Stimulated activated CD4-positive, alpha-beta T cell treated with anti-CD3 and anti-CD28 coated beads, TNF-alpha, amount 100 ng/mL, for 24 hours (primary cell): ENCODE data around the gene DDX28.
"Not testable (repeated sequence)": the region's sequence is repeated elsewhere in the genome, so short reads cannot be mapped to it uniquely, and the experiment has no call there.

Experiments
- DNase-seq, 3 experiments: peaks; one replicate each; pipeline ENCODE4 v3.0.0-alpha.2; 2020; ENCODE audit warnings: low read depth in 3 of 3

Gene DDX28

GRCh38 chr16:68037841-68038597 is 15.0 kb upstream of the DDX28 start:
- DNase-seq = no peak

DNA sequence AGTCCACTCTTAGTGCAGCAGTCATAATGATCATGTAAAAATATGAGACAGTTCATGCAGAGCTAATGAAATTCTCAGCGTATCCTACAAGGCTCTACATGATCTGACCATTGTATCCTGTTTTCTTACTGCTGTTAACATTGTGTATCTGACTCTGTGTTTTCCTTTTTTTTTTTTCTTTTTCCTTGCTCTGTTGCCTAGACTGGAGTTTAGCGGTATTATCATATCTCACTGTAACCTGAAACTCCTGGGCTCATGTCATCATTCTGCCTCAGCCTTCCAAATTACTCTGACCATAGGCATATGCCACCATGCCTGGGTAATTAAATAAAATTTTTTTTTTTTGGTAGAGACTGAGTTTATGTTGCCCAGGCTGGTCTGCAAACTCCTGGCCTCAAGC is 12.2 kb upstream of the DDX28 start:
- no peak for DNase-seq

DNA sequence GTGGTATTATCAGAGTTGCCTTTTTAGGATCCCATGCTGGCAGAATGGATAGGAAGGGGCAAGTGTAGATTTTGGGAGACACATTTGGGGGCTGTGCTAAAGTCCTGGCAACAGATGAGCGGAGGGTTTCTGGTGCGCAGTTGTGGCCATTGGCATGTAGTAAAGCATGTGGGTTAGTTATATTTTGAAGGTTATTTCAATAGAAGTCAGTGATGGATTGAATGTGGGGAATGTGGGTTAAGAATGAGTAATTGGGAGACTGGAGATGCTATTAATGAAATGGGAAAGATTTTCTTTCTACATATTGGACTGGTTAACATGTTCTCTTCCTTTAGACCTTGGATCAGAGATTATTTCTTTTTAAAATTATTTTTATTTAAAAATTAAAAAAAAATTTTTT is 10.1 kb upstream of the DDX28 start:
- DNase-seq = no peak

- no peak for DNase-seq
Measured at GRCh38 chr16:68031951-68032350, 8.9 kb upstream of the DDX28 start.

DNA sequence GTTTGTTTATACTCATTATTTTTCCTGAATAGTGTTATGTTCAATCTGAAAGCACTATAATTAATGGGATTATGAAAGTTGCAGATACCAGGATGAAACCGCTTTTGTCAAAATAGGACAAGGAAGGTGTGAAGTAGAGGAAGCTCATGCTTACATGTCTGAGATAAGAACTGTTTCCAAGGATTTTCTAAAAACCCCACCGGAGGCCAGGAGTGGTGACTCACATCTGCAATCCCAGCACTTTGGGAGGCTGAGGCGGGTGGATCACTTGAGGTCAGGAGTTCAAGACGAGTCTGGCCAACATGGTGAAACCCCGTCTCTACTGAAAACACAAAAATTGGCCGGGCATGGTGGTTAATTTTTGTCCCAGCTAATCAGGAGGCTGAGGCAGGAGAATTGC is 7.1 kb upstream of the DDX28 start:
- not testable (repeated sequence) for DNase-seq

GRCh38 chr16:68028996-68029395 is 6.0 kb upstream of the DDX28 start:
- DNase-seq = no peak

- no peak for DNase-seq
Measured at GRCh38 chr16:68022278-68022727, 729 bp downstream of the DDX28 start.

- DNase-seq = no peak
Measured at GRCh38 chr16:68021490-68021889, 1.5 kb downstream of the DDX28 start.

GRCh38 chr16:68019167-68019680 is 3.8 kb downstream of the DDX28 start:
- DNase-seq = no peak

- DNase-seq = no peak
Measured at GRCh38 chr16:68015681-68016080, 7.4 kb downstream of the DDX28 start, which contains the start of gene DPEP2NB. DPEP2NB (minus strand) TSS chr16:68015911; CDS start chr16:68015770, 141 bp downstream.

- no peak for DNase-seq
Measured at GRCh38 chr16:68013440-68013839, 9.6 kb downstream of the DDX28 start.

DNA sequence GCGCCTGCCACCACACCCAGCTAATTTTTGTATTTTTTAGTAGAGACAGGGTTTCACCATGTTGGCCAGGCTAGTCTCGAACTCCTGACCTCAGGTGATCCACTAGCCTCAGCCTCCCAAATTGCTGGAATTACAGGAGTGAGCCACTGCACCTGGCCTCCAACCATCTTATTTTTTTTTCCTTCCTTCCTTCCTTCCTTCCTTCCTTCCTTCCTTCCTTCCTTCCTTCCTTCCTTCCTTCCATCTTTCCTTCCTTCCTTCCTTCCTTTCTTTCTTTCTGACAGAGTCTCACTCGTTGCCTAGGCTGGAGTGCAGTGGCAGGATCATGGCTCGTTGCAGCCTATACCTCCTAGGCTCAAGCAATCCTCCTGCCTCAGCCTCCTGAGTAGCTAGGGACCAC is 13.2 kb downstream of the DDX28 start:
- DNase-seq = not testable (repeated sequence)

- no peak for DNase-seq
Measured at GRCh38 chr16:68009157-68009735, 13.8 kb downstream of the DDX28 start.

DNA sequence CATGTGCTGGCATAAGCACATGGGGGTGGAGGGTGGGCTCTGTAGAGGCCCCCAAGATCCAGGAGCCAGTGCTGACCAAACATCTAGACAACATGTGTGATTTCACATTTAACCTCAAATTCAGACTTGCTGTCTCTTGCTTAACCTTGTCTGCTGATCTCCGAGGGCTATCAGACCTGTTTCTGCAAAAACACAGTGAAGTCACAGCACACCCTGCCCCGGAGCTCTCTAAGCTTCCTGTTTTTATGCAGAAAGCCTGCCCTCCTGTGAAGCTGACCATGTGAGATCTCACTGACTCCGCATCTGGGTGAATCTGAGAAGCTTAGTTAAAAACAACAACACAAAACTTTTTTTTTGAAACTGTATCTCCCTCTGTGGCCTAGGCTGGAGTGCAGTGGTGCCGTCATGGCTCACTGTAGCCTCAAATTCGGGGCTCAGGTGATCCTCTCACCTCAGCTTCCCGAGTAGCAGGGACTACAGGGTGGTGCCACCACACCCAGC is 17.2 kb downstream of the DDX28 start:
- DNase-seq = no peak

- no peak for DNase-seq
Measured at GRCh38 chr16:68005211-68005610, 17.8 kb downstream of the DDX28 start.

GRCh38 chr16:68003031-68003430 is 20.0 kb downstream of the DDX28 start:
- DNase-seq = no peak

DNA sequence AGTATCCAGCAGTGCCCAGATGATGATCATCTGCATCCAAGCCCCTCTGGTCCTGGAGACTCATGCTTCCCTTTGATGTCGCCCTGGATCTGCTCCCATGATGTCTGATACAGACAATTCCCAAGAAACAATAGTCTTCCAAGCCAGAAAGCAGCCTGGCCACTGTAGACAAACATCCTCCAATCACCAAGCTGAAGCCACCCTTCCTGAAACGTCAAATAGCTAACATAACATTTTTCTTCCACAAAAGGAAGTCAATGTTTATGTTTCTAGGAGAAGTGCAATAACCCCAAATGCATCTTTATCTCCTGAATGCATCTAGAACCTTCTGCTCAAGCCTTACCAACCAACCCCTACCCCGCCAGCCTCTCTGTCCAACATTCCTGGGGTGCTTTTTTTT is 22.6 kb downstream of the DDX28 start:
- no peak for DNase-seq

DNA sequence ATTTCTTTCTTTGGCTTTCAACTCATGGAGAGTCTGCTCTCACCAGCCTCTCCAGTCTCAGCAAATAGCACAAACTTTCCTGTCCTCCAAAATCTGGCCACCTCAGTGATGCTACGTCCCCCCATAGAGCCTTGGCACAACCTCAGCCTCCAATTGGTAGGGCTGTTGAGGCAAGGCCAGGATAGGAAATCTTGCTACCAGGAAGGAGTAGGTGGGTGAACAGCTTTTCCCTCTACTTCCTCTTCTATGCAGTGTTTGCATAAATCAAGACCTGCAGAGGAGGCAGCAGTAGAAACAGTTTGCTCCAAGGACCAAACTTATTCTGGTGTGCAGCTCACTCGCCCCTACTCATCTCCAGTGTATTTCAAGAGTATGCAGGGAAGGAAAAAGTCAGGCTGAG is 23.0 kb downstream of the DDX28 start:
- DNase-seq = no peak

DNA sequence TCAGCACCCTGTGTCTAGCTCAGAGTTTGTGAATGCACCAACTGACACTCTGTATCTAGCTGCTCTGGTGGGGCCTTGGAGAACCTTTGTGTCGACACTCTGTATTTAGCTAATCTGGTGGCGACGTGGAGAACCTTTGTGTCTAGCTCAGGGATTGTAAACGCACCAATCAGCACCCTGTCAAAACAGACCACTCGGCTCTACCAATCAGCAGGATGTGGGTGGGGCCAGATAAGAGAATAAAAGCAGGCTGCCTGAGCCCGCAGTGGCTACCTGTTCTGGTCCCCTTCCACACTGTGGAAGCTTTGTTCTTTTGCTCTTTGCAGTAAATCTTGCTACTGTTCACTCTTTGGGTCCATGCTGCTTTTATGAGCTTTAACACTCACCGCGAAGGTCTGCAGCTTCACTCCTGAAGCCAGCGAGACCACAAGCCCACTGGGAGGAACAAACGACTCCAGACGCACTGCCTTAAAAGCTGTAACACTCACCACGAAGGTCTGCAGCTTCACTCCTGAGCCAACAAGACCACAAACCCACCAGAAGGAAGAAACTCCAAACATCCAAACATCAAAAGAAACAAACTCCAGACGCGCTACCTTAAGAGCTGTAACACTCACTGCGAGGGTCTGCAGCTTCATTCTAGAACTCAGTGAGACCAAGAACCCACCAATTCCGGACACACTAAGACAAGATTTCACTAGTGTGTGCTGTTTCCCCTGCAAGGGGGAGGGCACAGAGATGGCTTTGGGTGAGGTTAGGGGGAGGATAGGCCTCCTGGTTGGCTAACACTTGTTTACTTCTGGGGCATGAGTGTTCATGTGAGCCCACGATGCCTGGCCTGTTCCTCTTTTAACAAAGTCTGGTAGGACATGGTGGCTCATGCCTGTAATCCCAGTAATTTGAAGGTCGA is 24.0 kb downstream of the DDX28 start, which contains the start of gene DPEP2:
Gene DPEP2, minus strand, starts transcription at position 706 of the 910 bp plus-strand sequence. CDS start 6,272 bp downstream, outside the sequence.
- DNase-seq = not testable (repeated sequence)

DNA sequence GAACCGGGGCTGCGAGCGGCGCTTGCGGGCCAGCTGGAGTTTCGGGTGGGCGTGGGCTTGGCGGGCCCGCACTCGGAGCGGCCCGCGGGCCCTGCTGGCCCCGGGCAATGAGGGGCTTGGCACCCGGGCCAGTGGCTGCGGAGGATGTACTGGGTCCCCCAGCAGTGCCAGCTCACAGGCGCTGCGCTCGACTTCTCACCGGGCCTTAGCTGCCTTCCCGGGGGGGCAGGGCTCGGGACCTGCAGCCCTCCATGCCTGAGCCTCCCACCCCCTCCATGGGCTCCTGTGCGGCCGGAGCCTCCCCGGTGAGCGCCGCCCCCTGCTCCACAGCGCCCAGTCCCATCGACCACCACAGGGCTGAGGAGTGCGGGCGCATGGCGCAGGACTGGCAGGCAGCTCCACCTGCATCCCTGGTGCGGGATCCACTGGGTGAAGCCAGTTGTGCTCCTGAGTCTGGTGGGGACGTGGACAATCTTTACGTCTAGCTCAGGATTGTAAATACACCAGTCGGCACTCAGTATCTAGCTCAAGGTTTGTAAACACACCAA is 24.7 kb downstream of the DDX28 start:
- not testable (repeated sequence) for DNase-seq

DNA sequence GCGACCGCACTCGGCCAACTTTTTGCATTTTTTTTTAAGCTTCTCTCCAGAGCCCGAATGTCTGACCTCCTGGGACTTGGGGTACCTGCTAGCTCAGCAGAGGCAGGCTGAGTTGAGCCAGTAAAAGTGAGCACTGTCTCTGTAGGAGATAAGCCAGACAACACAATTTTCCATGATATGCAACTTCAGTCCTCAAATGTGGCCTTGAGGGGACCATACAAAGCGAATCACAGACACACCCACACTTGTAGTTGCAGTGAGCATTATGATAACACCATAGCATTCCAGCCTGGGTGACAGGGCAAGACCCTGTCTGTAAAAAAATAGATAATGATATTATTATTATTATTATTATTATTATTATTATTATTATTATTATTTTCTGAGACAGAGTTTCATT is 26.4 kb downstream of the DDX28 start:
- DNase-seq = no peak
